VCaP (cell line): ENCODE results near the gene CCDC141.
"Not testable (repeated sequence)": the region's sequence is repeated elsewhere in the genome, so short reads cannot be mapped to it uniquely, and the experiment has no call there.

Experiments used
- H3K27ac ChIP-seq: fragments of 450-650 bp; 2 replicates; pipeline ENCODE4 v1.5.1; 2017
- TF ChIP-seq, protein P1 (sequence below): fragments of 450-650 bp; conservative IDR thresholded peaks from 2 replicates; pipeline ENCODE4 v1.5.1; 2017; ENCODE audit warnings: mild to moderate bottlenecking, moderate library complexity

The CCDC141 gene

DNA sequence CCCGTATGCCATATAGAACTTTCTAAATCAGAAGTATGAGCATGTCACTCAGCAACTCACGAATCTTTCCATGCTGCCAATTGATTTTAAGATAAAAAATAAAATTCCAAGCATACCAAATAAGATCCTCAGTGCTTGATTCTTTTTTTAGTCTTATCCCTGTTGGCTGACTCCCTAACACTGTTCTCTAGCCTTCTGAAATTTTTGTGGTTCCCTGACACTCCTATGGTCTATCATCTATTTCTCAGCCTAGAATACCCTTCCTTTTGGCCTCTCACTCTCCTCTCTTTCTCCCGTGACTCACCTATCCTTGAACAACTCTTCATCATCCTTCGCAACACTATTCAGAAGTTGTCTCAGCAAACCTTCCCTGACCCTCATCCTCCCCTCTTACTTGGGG lies 50.5 kb downstream of the CCDC141 start:
- no peak overlapping the region for H3K27ac ChIP-seq
- TF ChIP-seq, protein P1, sequence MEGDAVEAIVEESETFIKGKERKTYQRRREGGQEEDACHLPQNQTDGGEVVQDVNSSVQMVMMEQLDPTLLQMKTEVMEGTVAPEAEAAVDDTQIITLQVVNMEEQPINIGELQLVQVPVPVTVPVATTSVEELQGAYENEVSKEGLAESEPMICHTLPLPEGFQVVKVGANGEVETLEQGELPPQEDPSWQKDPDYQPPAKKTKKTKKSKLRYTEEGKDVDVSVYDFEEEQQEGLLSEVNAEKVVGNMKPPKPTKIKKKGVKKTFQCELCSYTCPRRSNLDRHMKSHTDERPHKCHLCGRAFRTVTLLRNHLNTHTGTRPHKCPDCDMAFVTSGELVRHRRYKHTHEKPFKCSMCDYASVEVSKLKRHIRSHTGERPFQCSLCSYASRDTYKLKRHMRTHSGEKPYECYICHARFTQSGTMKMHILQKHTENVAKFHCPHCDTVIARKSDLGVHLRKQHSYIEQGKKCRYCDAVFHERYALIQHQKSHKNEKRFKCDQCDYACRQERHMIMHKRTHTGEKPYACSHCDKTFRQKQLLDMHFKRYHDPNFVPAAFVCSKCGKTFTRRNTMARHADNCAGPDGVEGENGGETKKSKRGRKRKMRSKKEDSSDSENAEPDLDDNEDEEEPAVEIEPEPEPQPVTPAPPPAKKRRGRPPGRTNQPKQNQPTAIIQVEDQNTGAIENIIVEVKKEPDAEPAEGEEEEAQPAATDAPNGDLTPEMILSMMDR, result no peak

DNA sequence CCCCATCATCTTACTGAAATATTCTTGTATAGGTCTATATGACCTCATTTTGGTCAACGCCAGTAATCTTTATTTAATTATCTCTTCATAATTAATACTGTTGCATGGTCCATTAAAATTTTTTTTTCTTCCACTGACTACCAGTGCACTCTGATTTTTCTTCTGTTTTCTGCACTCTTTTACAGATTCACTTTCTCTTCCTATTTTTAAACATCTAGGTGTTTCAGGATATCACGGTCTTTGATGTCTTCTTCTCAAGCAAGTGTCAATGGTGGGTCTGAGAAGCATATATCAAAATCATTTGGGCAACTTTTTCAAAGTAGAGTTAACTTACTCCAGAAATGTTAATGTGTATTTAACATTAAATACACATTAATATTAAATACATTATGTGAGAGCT lies 51.4 kb downstream of the CCDC141 start:
- TF ChIP-seq, protein P1, result no peak
- no peak overlapping the region for H3K27ac ChIP-seq

DNA sequence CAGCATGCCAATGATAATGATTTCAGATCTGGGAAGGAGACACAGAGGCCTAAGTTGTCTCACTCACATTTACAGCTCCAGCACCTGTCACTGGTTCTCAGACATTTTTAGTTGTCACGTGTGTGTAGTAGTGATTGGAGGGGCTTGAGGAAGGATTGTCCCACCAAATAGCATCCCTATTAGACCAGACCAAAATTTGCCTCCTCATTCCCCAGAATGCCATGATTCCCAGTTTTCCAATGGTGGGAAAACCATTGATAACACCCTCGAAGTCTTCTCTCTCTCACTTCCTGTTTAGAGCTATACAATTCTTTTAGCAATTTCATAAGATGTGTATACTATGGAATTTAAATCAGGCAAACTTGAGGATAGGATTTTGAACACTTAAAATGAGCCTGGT lies 52.5 kb downstream of the CCDC141 start:
- TF ChIP-seq, protein P1, result no peak
- H3K27ac ChIP-seq, result no peak overlapping the region

DNA sequence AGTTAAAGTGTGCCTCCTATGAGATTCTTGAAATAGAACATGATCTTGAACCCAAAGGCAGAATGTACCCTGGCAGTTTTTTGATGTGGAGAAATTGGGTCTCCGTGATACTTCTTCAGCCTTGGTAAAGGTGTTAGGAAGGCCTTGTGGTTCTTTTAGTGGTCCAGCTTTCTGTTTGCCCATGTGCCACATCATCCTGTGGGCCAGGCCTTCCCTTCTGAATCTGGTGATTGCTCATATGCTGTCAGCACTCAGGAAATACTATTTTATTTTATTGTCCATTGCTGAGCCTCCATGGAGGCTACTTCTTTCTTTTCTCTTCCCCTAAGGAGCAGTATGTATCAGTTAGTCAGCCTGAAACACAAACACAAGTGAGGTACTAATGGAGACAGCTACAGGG lies 52.9 kb downstream of the CCDC141 start:
- TF ChIP-seq, protein P1, result no peak

DNA sequence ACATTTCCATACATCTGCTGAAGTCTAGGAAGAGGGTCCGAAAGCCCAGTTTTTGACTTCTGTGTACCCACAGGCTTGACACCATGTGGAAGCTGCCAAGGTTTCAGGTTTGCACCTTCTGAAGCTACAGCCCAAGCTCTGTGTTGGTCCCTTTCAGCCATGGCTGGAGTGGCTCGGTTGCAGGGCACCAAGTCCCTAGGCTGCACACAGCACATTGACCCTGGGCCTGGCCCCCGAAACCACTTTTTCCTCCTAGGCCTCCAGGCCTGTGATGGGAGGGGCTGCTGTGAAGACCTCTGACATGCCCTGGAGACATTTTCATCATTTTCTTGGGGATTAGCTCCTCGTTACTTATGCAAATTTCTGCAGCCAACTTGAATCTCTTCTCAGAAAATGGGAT lies 55.7 kb downstream of the CCDC141 start:
- TF ChIP-seq, protein P1, result no peak
- H3K27ac ChIP-seq, result no peak overlapping the region

More for the DNA sequence above, 52.9 kb downstream of the CCDC141 start:
- H3K27ac ChIP-seq, result no peak overlapping the region

DNA sequence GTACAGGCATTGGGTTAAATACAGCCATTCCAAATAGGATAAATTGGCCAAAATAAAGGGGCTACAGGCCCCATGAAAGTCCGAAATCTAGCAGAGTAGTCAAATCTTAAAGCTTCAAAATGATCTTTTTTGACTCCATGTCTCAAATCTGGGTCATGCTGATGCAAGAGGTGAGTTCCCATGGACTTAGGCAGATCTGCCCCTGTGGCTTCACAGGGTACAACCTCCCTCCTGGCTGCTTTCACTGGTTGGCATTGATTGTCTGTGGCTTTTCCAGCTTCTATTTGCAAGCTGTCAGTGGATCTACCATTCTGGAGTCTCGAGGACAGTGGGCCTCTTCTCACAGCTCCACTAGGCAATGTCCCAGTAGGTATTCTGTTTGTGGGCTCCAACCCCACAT lies 56.1 kb downstream of the CCDC141 start:
- TF ChIP-seq, protein P1, result no peak
- H3K27ac ChIP-seq, result no peak overlapping the region

DNA sequence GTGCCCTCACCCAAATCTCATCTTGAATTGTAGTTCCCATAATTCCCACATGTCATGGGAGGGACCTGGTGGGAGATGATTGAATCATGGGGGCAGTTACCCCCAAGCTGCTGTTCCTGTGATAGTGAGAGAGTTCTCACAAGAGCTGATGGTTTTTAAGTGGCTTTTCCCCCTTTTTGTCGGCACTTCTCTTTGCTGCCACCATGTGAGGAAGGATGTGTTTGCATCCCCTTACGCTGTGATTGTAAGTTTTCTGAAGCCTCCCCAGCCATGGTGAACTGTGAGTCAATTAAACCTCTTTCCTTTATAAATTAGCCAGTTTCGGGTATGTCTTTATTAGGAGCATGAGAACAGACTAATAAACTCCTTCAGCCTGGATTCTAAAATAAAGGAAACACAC lies 57.2 kb downstream of the CCDC141 start:
- H3K27ac ChIP-seq, result not testable (repeated sequence)
- TF ChIP-seq, protein P1, result peak; percentile 68
